ENCODE results near the gene COX10. TPM values are rescaled to one million over a fixed set of nuclear protein-coding genes. Genes with fewer than 3 reads are reported as not detected.
"Not testable (repeated sequence)": the region's sequence is repeated elsewhere in the genome, so short reads cannot be mapped to it uniquely, and the experiment has no call there.

The COX10 gene
- total RNA-seq, 1 donor, result 21.3 TPM

DNA sequence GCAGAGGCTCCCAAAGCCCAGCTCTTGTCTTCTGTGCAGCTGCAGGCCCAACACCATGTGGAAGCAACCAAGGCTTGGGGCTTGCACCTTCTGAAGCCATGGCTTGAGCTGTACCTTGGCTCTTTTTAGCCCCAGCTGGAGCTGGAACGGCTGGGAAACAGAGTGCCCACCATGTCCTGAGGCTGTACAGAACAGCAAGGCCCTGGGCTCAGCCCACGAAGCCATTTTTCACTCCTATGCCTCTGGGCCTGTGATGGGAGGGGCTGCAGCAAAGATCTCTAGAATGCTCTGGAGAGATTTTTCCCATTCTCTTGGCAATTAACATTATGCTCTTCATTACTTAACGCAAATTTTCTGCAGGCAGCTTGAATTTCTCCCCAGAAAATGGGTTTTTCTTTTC lies 99.3 kb downstream of the COX10 start:
- no peak for DNase-seq (ENCODE audit: low read depth in 2 of 3, low spot score in 2 of 3)

DNA sequence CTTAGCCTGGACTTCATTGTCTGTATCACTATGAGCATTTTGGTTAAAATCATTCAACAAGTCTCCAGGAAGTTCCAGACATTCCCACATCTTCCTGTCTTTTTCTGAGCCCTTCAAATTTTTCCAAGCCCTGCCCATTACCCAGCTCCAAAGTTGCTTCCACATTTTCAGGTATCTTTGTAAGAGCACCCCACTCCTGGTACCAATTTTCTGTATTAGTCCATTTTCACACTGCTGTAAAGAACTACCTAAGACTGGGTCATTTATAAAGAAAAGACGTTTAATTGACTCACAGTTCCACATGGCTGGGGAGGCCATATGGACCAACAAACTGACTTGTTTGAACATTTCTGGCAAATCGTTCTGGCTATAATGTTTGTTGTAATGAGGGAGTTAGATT lies 100.0 kb downstream of the COX10 start:
- no peak for DNase-seq (ENCODE audit: low read depth in 2 of 3, low spot score in 2 of 3)

DNA sequence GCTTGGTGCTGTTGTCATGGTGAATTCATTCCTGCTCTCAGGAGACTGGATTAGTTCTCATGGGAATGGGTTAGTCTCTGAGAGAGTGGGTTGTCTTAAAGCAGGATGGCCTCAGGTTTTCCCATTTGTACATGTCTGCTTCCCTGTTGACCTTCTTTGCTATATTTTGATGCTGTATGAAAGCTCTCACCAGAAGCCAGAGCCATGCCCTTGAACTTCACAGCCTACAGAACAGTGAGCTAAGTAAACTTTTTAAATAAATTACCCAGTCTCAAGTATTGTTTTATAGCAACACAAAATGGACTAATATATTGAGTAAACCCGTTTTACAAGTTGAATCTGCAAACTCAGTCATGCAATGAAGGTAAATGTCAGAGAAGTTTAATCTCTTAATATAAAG lies 100.6 kb downstream of the COX10 start:
- no peak for DNase-seq (ENCODE audit: low read depth in 2 of 3, low spot score in 2 of 3)

DNA sequence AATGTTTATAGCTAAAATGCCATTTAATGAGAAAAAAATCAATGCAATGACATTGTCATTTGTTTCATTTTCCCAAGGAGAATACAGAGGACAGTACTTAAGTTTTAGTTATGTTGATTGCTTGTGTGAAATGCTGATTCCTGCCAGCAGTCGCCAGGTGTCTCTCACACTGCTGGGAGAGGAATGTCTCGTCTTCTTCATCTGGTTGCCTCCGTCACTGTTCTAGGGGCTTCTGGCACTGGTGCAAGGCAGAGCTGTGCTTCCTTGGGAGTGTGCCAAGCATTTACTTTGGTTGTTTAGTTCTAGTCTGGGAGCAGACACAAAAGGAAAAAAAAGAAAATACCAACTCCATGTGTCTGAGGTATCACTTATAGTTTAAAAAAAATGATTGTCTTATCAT lies 107.7 kb downstream of the COX10 start:
- not testable (repeated sequence) for DNase-seq (ENCODE audit: low read depth in 2 of 3, low spot score in 2 of 3)

DNA sequence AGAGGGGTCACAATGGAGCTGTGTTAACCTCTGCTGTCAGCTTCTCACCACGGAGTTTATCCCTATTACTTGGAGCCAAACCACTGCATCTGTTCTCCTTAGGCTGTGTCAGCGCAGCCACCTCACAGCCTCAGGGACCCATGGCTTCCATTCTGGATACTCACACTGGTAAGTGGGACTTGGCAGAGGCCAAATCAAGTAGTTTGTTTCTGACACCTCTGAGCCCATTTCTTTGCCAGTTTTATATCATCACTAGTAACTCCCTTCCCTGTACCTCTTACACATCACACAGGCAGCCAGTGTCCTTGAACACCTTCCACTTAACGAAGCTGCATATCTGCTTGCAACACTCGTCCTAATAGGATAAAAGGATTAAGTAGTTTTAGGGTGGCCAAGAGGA lies 108.5 kb downstream of the COX10 start:
- DNase-seq (ENCODE audit: low read depth in 2 of 3, low spot score in 2 of 3), result not testable (repeated sequence)

DNA sequence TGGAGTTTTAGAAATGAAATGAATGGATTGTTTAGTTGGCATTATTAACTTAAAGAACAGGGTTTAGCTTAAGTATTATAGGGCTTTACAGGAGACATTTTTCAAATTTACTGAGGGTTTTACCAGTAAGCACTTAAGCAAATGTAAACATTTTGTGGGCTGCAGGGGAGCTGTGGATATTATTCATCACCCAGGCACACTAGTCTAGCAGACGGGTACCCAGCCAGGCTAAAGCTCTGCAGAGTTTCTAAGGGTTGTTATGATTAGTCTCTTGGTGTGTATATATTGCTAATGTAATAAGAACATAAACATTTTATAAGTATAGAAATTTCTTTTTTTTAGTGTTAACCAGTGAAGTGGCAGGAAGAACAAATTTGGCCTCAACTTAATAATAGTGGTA lies 110.6 kb downstream of the COX10 start:
- DNase-seq (ENCODE audit: low read depth in 2 of 3, low spot score in 2 of 3), result not testable (repeated sequence)

DNA sequence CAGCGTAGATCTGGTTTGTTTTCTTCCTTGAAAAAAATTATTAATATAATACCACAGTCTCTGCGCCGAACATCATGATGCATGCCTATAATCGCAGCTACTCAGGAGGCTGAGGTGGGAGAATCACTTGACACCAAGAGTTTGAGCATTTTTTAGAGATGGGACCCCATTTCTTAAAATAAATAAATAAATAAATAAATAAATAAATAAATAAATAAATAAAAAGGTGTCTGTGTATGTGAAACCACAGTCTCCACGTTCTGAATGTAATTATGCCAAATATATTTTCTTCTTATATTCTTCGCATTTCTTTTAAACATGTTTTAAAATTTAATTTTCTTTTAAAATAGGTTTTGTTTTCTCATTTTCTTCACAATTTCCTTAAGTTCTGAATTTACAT lies 112.8 kb downstream of the COX10 start:
- DNase-seq (ENCODE audit: low read depth in 2 of 3, low spot score in 2 of 3), result not testable (repeated sequence)

DNA sequence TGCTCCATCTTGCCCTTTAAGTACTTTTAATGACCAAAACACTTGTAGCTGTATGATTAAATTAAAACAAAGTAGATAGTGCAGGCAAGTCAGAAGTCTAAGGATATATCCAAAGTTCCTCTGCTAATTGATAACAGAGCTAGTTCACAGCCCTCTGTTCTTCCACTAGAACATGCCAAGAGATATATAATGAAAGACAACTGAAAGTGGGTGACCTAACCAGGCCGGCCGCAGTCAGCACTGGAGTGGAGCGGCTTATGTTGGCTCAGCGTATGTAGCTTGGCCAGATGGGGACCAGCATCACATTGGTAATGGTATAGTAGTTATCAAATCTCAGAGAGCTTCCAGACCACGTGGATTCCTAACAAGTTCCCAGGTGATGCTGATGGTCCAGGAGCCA lies 115.2 kb downstream of the COX10 start:
- DNase-seq (ENCODE audit: low read depth in 2 of 3, low spot score in 2 of 3), result not testable (repeated sequence)

DNA sequence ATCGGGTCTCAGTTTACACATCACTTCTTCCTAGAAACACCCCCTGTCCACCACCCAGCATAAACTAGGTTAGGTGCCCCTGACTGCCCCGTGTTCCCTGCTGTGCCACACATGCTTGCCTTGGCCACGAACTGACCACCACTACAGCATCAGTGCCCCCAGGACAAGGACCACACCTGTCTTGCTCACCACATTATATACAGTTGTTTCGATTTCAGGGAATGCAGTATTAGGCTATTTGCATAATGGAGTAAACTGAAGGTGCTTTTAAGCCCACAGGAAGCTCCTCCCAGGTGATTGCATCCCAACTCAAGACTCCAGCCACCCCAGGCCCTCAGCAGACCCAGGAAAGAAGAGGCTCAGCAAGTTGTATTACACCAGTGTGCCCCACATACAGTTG lies 117.1 kb downstream of the COX10 start:
- not testable (repeated sequence) for DNase-seq (ENCODE audit: low read depth in 2 of 3, low spot score in 2 of 3)

DNA sequence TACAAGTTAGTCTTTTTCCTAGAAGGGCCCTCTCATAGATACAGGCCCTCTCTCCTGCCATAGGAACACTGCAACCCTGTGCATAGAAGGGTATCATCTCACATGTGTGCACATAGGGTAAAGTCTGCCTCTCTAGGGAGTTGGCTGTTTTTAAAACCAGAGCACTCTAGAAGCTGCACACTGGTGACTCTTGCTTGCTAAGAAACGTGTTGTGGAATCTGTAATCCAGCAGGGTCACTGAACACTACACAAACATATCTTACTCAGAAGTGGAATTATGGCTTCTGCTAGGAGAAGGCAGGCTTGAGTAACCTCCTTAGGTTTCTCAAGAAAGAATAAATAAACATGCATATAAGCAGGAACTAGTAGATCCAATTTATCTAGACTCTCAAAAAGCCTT lies 121.5 kb downstream of the COX10 start:
- not testable (repeated sequence) for DNase-seq (ENCODE audit: low read depth in 2 of 3, low spot score in 2 of 3)

DNA sequence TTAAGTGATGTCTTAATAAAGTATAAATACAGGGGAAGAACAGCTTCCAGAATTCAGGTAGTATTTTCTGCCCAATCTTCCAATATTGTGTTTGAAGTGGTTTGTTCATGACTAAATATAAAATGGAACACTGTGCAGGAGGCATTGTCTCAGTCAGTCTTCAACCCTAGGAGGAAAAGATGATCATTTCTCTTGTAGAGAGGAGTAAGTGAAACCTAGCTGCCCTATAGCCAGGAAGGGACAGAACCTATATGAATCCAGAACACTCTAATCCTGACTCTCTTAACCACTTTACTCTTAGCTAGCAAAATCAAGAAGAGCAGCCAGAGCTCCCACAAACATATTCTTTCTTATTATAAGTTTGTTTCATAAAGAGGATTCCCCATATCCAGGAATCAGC lies 122.2 kb downstream of the COX10 start:
- DNase-seq (ENCODE audit: low read depth in 2 of 3, low spot score in 2 of 3), result not testable (repeated sequence)

DNA sequence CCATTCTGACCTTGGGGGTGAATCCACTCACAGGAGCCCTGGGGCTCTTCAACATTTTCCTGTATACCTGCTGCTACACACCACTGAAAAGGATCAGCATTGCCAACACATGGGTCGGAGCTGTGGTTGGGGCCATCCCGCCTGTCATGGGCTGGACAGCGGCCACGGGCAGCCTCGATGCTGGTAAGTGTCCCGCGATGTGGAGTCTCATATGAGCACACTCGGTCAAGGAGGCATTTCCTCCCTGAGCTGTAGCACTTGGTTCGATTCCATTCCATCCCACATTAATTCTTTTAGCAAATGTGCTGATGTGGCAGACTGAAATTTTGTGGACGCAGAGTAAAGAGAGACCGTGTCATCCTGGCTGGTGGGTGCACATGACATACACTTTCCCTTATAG lies 122.7 kb downstream of the COX10 start:
- DNase-seq (ENCODE audit: low read depth in 2 of 3, low spot score in 2 of 3), result not testable (repeated sequence)

DNA sequence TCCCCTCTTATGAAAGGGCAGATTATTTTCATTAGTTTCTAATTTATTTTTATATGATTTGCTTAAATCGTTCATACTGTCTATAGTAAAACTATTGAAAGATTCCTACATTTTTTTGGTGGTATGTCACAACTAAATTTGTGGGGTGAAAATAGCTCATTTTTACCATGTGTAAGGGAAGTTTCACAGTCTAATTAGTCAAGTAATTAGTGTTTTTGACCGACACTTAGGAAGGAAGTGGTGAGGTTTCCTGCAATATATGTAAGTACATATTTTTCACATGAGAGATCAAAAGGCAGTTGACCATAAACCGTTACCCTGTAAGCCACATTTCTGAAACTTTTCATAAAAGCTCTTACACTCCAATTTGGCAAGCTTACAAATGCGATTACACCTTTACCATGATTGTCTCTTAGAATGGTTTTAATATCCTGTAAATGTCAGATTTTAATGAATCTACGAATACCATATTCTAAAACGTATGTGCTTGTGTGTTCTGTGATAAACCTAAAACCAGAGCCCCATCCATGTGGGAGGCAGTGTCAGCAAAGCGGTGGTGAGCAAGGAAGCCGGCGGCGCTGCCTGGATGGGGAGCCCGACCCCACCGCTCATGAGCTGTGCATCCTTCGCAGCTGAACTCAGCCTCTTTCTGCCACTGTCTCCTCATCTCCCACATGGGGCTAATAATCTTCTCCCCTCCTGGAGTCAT lies 123.5 kb downstream of the COX10 start:
- not testable (repeated sequence) for DNase-seq (ENCODE audit: low read depth in 2 of 3, low spot score in 2 of 3)

DNA sequence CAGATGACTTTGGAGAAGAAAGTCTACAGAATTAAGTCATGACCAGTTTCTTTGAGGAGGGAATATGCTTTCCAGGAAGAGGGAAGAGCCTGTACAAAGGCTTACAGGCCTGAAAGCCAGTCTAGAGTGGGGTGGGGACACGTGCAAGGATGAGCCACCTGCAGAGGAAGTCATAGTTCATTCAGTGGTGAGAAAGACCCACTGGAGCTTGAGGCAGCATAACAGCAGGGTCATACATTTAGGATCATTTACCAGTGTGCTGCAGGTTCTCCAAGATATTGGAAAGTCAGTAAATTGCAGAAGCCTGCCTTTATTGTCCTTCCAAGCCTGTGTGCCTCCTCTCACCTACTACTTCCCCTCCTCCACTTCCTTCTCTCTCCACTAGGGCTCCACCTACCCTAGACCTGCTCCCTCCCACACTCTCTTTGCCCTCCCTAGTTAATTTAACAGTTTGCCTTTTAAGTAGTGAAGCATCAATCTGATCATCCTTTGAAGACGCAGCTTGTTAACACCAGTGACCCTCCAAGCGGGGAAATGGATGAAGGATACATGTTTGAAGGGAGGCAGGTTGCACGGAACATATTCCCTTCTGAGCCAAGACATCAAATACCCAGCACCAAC lies 127.2 kb downstream of the COX10 start:
- no peak for DNase-seq (ENCODE audit: low read depth in 2 of 3, low spot score in 2 of 3)

DNA sequence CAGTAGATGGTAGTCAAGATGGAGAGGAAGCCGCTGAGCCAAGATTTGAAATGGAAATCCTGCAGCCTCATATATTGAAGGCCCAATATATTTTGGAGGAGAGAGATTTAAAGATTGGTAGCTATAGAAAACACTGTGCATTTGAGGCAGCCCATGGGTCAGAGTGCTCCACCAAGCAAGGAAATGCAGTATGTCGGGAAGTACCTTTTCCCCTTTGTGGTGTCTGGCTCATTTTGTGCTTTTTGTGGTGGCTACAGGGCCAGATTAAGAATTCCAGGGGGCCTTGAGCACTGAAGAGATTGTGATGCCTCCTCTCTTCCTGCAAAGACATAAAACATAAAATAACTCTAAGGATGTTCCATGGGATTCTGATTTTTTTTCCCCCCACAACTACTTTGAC lies 127.8 kb downstream of the COX10 start:
- DNase-seq (ENCODE audit: low read depth in 2 of 3, low spot score in 2 of 3), result no peak

DNA sequence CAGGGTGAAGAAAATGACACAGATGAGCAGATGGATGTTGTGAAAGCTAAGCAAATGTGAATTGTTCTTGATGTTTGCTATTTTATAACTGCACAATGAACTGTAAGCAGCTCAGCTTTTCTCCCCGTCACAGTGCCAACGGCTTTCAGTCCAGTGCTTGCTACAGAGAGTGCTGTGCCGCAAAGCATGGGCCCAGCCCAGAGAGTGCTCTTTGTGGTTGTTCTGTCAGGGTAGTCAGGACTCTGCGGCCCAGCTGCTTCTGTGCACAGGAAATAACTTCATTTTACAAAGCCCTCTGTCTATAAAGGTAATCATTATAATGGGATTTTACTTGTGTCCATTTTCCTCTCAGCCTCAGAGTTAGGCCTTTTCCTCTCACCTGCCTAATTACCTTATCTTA lies 128.3 kb downstream of the COX10 start:
- DNase-seq (ENCODE audit: low read depth in 2 of 3, low spot score in 2 of 3), result no peak

DNA sequence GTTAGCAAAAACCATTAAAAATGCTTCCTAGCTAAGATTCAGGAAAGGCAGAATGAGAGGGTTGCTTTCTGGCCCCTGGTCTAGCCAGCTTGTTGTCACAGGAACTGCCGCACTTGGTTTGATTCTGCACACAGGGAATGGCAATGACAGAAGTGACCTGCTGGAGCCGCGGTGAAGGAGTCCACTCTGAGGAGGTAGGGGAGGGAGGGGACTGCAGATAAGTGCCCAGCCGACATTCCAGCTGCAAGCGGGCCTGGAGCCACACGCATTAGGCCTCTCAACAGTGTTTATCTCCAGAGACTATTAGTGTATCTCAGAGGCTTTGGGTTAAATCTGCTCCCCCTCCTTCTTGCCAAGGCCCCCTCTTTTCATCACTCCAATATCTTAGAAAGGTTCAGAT lies 128.7 kb downstream of the COX10 start:
- no peak for DNase-seq (ENCODE audit: low read depth in 2 of 3, low spot score in 2 of 3)

DNA sequence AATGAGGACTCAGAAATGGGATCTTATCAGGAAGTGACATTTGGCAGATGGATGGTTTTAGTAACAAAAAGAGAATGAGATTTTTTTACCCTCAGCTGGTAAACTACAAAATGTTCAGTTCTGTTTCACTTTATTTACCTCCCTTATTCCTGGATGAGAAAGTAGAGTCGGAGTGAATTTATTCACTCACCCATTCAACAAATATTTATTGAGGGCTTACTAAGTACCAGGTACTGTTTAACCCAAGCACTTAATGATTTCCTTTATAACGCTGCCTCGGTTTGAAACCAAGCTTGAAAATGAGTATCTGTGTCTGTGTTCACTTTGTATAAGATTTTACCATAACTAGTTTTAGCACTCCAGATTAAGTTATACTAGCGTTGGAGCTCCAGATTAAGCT lies 129.3 kb downstream of the COX10 start:
- DNase-seq (ENCODE audit: low read depth in 2 of 3, low spot score in 2 of 3), result no peak

DNA sequence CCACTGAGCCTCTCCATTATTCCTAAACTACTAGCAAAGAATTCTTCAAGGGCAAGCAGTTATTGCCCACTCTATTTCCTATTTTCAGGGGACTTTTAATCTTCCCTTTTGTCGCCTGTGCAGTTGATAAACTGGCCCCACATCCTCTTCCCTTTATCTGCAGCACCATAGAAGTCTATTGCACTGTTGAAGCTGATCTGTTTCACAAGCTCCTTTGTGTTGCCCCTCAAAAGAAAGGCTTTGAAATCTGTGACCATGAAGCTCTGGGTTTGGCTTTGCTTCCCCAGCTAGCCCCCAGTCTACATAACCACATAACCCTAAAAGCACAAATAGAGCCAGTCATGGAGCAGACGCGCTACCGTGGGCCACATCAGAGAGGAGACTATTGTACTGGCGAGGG lies 130.3 kb downstream of the COX10 start:
- no peak for DNase-seq (ENCODE audit: low read depth in 2 of 3, low spot score in 2 of 3)

DNA sequence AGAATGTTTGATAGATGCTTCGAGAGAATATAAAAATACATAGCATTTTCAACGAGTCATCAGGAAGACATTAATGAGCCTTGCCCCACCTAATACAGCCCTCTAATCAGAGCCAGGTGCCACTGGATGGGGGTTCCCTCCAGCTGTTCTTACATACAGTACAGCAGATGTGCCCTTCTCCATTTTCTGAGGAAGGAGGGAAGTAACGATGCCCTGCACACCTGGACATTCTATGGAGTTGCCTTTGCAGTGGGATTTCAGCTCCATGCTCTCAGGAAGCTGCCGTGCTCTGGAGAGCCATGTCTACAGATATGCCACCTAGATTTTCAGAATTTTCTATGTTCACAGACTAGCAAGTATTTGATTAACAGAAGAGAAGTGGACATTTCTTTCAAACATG lies 131.1 kb downstream of the COX10 start:
- no peak for DNase-seq (ENCODE audit: low read depth in 2 of 3, low spot score in 2 of 3)

DNA sequence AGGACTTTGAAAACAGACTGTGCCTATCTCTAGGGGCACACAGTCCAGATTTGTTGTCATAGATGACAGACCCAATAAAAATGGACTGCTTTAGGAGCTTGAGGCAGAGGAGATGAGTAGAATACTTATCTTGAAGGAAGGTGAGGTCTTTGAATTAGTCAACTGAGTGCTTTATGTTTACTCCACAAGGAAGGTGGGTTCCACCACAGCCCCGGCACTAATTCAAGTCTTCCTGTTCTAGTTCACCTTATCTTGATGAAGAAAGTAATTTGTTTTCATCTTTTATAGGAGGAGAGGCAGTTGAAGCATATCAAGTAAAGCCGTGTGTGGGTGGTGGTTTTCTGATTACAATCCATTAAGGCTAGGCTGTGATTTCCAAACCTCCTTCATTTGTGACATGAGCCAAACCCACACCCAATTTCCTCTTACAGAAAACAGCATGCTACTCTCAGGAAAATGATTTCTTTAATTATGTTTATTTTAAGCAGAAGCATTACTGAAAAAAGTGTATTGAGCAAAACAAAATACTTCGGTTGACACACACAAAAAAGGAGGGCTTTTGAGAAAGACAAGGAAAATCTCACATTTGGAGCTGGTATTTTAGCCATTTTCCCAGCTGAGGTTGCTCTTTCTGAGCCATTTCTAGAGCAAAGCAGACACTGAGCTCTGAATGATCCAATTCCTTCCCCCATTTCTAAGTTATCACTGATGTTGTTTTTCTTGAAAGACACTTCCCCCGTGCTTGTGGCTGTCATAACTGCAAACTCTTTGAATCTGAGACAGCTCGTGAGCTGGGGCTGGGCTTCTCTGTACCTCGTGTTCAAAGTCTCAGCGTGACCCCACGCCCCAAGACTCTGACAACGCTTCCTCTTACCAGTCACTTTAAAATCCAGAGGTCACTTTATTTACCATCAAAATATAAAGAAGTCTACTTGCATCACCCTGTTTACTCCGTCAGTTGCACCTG lies 132.0 kb downstream of the COX10 start:
- no peak for DNase-seq (ENCODE audit: low read depth in 2 of 3, low spot score in 2 of 3)
